Measurements from ENCODE around the gene TCF7.

Gene TCF7

GRCh38 chr5:134133188-134133994 lies 18.9 kb downstream of the TCF7 start:
- no peak for ATAC-seq (replicated peaks)
- Mint-ChIP-seq H3K9me3 (no peaks in the 10 kb centered on the region), H3K27me3 (no peaks in the 10 kb centered on the region), H3K4me3 (peak overlapping the region; percentile 81 to 86), H3K27ac (peak overlapping the region; percentile 95 to 99), H3K4me1 (ENCODE audit: low read depth in 2 of 2) (peaks cover 90 to 92% of the 10 kb centered on the region in 2 donors), H3K36me3 (ENCODE audit: insufficient read depth) (peaks cover 100% of the 10 kb centered on the region)
- DNase-seq = no peak

- no peaks in the 10 kb centered on the region for H3K27me3 Mint-ChIP-seq
- peaks cover 86 to 92% of the 10 kb centered on the region in 2 donors for H3K4me1 Mint-ChIP-seq (ENCODE audit: low read depth in 2 of 2)
- DNase-seq = no peak
- H3K36me3 Mint-ChIP-seq (ENCODE audit: insufficient read depth) = peaks cover 100% of the 10 kb centered on the region
- H3K9me3 Mint-ChIP-seq = no peaks in the 10 kb centered on the region
- H3K27ac Mint-ChIP-seq = peak overlapping the region; percentile 95 to 99
- peak overlapping the region; percentile 81 to 86 for H3K4me3 Mint-ChIP-seq
- ATAC-seq (replicated peaks) = no peak
Observed at GRCh38 chr5:134133995-134134541, 19.6 kb downstream of the TCF7 start.

GRCh38 chr5:134135091-134135655 lies 20.7 kb downstream of the TCF7 start:
- Mint-ChIP-seq H3K9me3 (no peaks in the 10 kb centered on the region), H3K4me1 (ENCODE audit: low read depth in 2 of 2) (peaks cover 84 to 89% of the 10 kb centered on the region in 2 donors), H3K4me3 (peak overlapping the region; percentile 63 to 86), H3K27ac (peak overlapping the region; percentile 95 to 99), H3K36me3 (ENCODE audit: insufficient read depth) (peaks cover 100% of the 10 kb centered on the region), H3K27me3 (no peaks in the 10 kb centered on the region)
- ATAC-seq (replicated peaks) (no peak), DNase-seq (no peak)

GRCh38 chr5:134136221-134136631 lies 21.7 kb downstream of the TCF7 start:
- peaks cover 84 to 89% of the 10 kb centered on the region in 2 donors for H3K4me1 Mint-ChIP-seq (ENCODE audit: low read depth in 2 of 2)
- H3K9me3 Mint-ChIP-seq = no peaks in the 10 kb centered on the region
- peak overlapping the region; percentile 63 to 86 for H3K4me3 Mint-ChIP-seq
- H3K36me3 Mint-ChIP-seq (ENCODE audit: insufficient read depth) = peaks cover 100% of the 10 kb centered on the region
- no peaks in the 10 kb centered on the region for H3K27me3 Mint-ChIP-seq
- DNase-seq (no peak), ATAC-seq (replicated peaks) (no peak)
- H3K27ac Mint-ChIP-seq = peak overlapping the region; percentile 95 to 99

DNA sequence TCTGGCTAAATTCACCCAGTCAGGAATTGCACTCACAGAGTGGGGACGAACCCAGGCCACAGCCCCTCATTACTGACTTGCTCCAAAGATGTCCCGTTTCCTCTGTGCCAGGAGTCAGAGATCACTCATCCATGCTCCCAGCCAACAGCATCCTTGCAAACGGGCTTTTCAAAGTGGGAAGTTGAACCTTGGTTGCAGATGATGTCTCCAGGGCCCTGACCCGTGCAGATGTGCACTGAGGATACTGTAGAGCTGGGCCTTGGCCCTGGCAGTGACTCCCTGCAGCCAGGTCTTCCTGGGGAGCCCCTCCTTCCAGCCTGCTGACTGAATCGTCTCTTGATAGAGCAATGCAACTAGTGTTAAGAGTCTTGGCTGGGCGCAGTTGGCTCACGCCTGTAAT lies 22.3 kb downstream of the TCF7 start:
- Mint-ChIP-seq H3K27ac (peak overlapping the region; percentile 95 to 99), H3K9me3 (no peaks in the 10 kb centered on the region), H3K4me1 (ENCODE audit: low read depth in 2 of 2) (peaks cover 84 to 89% of the 10 kb centered on the region in 2 donors), H3K27me3 (no peaks in the 10 kb centered on the region), H3K36me3 (ENCODE audit: insufficient read depth) (peaks cover 100% of the 10 kb centered on the region), H3K4me3 (peak overlapping the region; percentile 63 to 86)
- DNase-seq (no peak), ATAC-seq (replicated peaks) (no peak)

GRCh38 chr5:134138416-134139376 lies 24.2 kb downstream of the TCF7 start:
- Mint-ChIP-seq H3K36me3 (ENCODE audit: insufficient read depth) (peaks cover 100% of the 10 kb centered on the region), H3K9me3 (no peaks in the 10 kb centered on the region), H3K4me3 (peak overlapping the region; percentile 37 to 41), H3K27me3 (no peaks in the 10 kb centered on the region), H3K4me1 (ENCODE audit: low read depth in 2 of 2) (peaks cover 71 to 77% of the 10 kb centered on the region in 2 donors), H3K27ac (peak overlapping the region; percentile 95 to 99)
- DNase-seq (no peak), ATAC-seq (replicated peaks) (peak; percentile 5)

GRCh38 chr5:134139377-134139851 lies 24.9 kb downstream of the TCF7 start:
- Mint-ChIP-seq H3K27ac (peak overlapping the region; percentile 95 to 99), H3K9me3 (no peaks in the 10 kb centered on the region), H3K36me3 (ENCODE audit: insufficient read depth) (peaks cover 100% of the 10 kb centered on the region), H3K4me1 (ENCODE audit: low read depth in 2 of 2) (peaks cover 73 to 74% of the 10 kb centered on the region in 2 donors), H3K4me3 (peak overlapping the region; percentile 37 to 60), H3K27me3 (no peaks in the 10 kb centered on the region)
- DNase-seq (no peak), ATAC-seq (replicated peaks) (no peak)

- Mint-ChIP-seq H3K4me1 (ENCODE audit: low read depth in 2 of 2) (peaks cover 72 to 74% of the 10 kb centered on the region in 2 donors), H3K27ac (peak overlapping the region; percentile 95 to 99), H3K4me3 (peak overlapping the region; percentile 15 to 60), H3K27me3 (no peaks in the 10 kb centered on the region), H3K9me3 (no peaks in the 10 kb centered on the region), H3K36me3 (ENCODE audit: insufficient read depth) (peaks cover 100% of the 10 kb centered on the region)
- DNase-seq (no peak), ATAC-seq (replicated peaks) (no peak)
Observed at GRCh38 chr5:134139891-134140469, 25.5 kb downstream of the TCF7 start.

DNA sequence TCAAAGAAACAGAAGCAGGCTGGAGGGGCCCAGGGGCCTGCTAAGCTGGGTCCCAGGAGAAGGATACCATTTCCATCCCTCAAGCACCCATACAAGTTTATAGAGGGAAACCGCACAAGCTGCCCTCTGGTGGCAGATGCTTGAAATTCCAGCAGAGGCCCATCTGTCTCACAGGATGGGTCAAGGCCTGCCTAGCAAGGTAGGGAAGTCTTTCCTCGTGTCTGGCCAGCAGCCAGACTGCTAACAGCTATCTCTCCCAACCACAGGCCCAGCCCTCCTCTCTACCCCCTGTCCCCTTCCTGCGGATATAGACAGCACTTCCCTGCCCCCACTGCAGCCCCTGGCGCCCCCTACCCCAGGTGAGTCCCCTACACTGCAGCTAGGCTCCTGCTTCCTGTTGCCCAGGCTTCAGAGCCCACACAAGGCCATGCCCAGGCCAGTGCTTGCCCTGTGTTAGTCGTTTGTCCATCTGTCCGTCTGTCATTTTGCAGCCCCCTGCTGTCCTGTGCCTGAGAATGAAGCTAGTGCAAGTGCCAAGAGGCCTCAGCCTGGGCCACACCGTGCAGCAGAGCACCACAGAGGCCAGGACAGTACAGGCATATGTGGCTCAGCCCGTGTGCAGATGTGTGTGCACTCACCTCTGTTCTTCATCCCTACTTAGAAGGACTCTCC lies 26.2 kb downstream of the TCF7 start:
- Mint-ChIP-seq H3K27ac (peak overlapping the region; percentile 95 to 99), H3K27me3 (no peaks in the 10 kb centered on the region), H3K9me3 (no peaks in the 10 kb centered on the region), H3K36me3 (ENCODE audit: insufficient read depth) (peaks cover 100% of the 10 kb centered on the region), H3K4me1 (ENCODE audit: low read depth in 2 of 2) (peaks cover 68% of the 10 kb centered on the region in 2 donors), H3K4me3 (peak overlapping the region in 1 of 2 donors; percentile 60)
- DNase-seq (peak; percentile 56 to 64 (median 61)), ATAC-seq (replicated peaks) (peak; percentile 48)

DNA sequence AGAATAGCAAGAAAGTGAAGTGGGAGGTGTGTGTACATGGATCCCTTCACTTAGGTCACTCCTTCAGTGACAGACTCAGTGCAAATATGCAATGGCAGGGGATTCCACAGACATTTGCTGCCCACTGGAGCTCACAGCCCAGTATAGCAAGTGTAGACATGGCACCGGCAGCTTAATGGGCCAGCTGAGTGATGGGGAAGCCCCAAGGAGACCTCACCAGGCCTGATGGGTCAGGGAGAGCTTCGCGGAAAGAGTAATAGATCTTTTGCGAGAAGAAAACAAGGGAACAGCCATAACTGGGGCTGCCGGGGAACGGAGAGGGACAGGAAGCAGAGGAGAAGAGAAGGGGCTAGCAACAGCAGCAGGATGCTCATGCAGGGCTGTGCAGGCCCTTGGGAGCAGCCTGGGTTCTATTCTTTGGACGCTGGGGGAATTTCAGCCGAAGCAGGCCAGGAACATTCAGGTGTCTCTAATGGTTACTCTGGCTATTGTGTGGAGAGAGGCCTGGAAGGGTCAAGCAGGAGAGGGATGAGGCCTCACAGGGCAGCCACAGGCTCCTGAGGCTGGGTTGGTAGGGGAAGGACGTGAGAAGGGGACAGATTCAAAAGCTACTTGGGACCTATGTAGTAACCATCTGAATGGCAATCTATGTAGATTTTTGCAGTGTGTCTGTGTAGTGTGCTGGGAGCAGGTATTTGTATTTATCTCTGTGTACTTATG lies 27.0 kb downstream of the TCF7 start:
- peak overlapping the region; percentile 95 to 99 for H3K27ac Mint-ChIP-seq
- ATAC-seq (replicated peaks) = no peak
- H3K4me1 Mint-ChIP-seq (ENCODE audit: low read depth in 2 of 2) = peaks cover 65 to 67% of the 10 kb centered on the region in 2 donors
- peaks cover 100% of the 10 kb centered on the region for H3K36me3 Mint-ChIP-seq (ENCODE audit: insufficient read depth)
- no peaks in the 10 kb centered on the region for H3K27me3 Mint-ChIP-seq
- H3K9me3 Mint-ChIP-seq = no peaks in the 10 kb centered on the region
- peak overlapping the region in 1 of 2 donors; percentile 60 for H3K4me3 Mint-ChIP-seq
- DNase-seq = peak in 2 of 3 experiments; percentile 2 to 8

DNA sequence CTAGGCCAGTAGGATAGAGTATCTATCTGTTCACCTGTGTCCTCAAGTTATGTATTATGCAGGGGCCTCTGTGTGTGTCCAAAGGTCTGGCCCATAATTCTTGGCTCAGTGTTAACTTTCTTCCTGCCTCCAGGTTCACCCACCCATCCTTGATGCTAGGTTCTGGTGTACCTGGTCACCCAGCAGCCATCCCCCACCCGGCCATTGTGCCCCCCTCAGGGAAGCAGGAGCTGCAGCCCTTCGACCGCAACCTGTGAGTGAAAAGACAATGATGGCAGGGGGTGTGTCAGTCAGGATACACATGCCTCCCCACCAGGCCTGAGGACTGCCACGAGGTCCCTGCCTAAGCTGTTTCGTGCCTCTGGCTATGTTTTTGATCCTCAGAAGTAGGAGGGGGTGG lies 27.6 kb downstream of the TCF7 start:
- Mint-ChIP-seq H3K36me3 (ENCODE audit: insufficient read depth) (peaks cover 100% of the 10 kb centered on the region), H3K27me3 (no peaks in the 10 kb centered on the region), H3K4me3 (peak overlapping the region in 1 of 2 donors; percentile 1), H3K9me3 (no peaks in the 10 kb centered on the region), H3K27ac (peak overlapping the region; percentile 95 to 99), H3K4me1 (ENCODE audit: low read depth in 2 of 2) (peaks cover 59 to 61% of the 10 kb centered on the region in 2 donors)
- ATAC-seq (replicated peaks) = no peak
- no peak for DNase-seq
